AG04449 (cell line): Measurements from ENCODE around the gene DPP9.
"Not testable (repeated sequence)": the region's sequence is repeated elsewhere in the genome, so short reads cannot be mapped to it uniquely, and the experiment has no call there.

Experiments
- CTCF ChIA-PET: fragments of 350-600 bp; formaldehyde crosslinking; extraction: SDS; loops from one replicate; lab custom pipeline; 2021; ENCODE audit warnings: antibody characterized with exemption; lab: Yijun Ruan, JAX
- POLR2A ChIA-PET: fragments of 400-600, 350-600 bp; formaldehyde crosslinking; extraction: SDS; loops from one replicate; lab custom pipeline; 2020; ENCODE audit warnings: antibody characterized with exemption, inconsistent platforms; lab: Yijun Ruan, JAX
- DNase-seq: peaks from one replicate; pipeline ENCODE4 v3.0.0-alpha.2; 2010; ENCODE audit warnings: low read depth, low spot score
- H3K4me3 ChIP-seq: 2 replicates; pipeline ENCODE4 v1.5.1; 2011; ENCODE audit warnings: low read depth, mild to moderate bottlenecking, control low read depth, low read length
- CTCF ChIP-seq: IDR thresholded peaks from one replicate; pipeline ENCODE4 v1.5.1; 2011; ENCODE audit warnings: mild to moderate bottlenecking, moderate library complexity, low read length, control low read depth, inconsistent platforms; ENCODE audit not compliant: insufficient read depth; ENCODE audit errors: missing control alignments

DPP9 gene

DNA sequence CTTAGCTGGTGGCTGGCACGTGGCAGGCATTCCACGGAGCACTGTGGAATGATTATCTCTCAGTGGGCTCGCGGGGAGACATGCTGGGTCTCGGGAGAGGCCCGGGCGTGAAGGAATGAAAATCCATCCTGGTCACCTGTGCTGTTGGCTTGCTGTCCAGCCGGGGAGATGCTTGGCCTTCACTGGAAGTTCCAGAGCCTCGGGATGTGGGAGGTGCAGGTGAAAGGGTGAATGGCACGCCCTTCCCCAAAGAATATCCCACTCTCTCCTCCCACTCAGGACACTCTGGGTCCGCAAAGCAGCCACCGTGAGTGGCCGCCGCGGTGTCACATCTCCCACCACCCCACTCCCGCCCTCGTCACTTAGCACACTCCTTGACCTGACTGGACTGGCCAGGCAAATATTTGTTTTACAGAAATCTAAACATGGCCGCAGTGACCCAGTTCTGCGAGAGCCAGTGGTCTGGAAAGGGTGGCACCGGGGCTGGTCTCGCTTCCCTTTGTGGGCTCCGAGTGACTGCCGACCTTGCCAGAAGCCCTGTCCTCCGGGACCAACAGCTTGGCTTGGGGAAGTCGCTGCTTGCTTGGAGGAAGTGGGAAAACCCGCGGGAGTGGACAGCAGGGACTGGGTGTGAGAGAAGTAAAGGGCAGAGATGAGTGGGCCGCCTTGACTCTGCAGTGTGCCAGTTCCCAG lies 8.0 kb downstream of the DPP9 start:
- DNase-seq: no peak
- no peak overlapping the region for H3K4me3 ChIP-seq
- ChIA-PET POLR2A (no interaction called here), CTCF (interaction anchor here (1.2 to 1.3 kb wide), 2 partner anchors 80 to 89 kb away, joined by 3 read pairs; no protein-coding TSS in a partner anchor)
- no peak for TF ChIP-seq CTCF

DNA sequence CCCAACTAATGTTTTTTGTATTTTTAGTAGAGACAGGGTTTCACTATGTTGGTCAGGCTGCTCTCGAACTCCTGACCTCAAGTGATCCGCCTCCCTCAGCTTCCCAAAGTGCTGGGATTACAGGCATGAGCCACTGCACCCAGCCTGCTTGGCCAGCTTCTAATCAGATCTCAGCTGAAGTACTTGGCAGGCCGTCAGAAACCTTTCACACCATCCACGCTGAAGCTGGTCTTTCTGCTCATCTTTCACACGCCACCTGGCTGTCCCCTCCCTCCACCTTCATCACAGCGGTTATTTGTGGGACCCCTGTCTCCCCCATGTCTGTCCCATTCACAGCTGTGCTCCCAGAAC lies 8.5 kb downstream of the DPP9 start:
- POLR2A ChIA-PET, H3K4me3 ChIP-seq, DNase-seq: not testable (repeated sequence)
- CTCF ChIA-PET: interaction anchor here (1.2 to 1.3 kb wide), 2 partner anchors 79 to 89 kb away, joined by 3 read pairs; no protein-coding TSS in a partner anchor

- POLR2A ChIA-PET: interaction anchor here (1.0 kb wide), 1 partner anchor 10 kb away, joined by 6 read pairs; the partner anchor contains the start of gene DPP9
- no peak overlapping the region for H3K4me3 ChIP-seq
- CTCF ChIA-PET: interaction anchor here (1.0 kb wide), 1 partner anchor 9 kb away, joined by 4 read pairs; no protein-coding TSS in a partner anchor
- TF ChIP-seq CTCF: no peak
- DNase-seq: no peak
These were observed 9.6 kb downstream of the DPP9 start for GRCh38 chr19:4714016-4714415.

- ChIA-PET POLR2A (interaction anchor here (0.6 to 1.0 kb wide), 2 partner anchors 11 to 294 kb away, joined by 3 to 6 read pairs; partner anchors contain the start of gene DPP9), CTCF (interaction anchor here (1.0 kb wide), 1 partner anchor 9 kb away, joined by 4 read pairs; no protein-coding TSS in a partner anchor)
- no peak for TF ChIP-seq CTCF
- peak; percentile 33 for DNase-seq
- H3K4me3 ChIP-seq: no peak overlapping the region
These were observed 10.2 kb downstream of the DPP9 start for GRCh38 chr19:4713384-4713951.

- no peak for TF ChIP-seq CTCF
- no peak overlapping the region for H3K4me3 ChIP-seq
- CTCF ChIA-PET: interaction anchor here (0.6 to 1.6 kb wide), 3 partner anchors 10 to 90 kb away, joined by 3 to 5 read pairs (median 4); partner anchors contain the start of gene FEM1A
- DNase-seq: no peak
- POLR2A ChIA-PET: interaction anchor here (0.6 to 1.0 kb wide), 2 partner anchors 12 to 293 kb away, joined by 3 to 6 read pairs; partner anchors contain the start of gene DPP9
These were observed 10.9 kb downstream of the DPP9 start for GRCh38 chr19:4712771-4713170.

- no peak overlapping the region for H3K4me3 ChIP-seq
- DNase-seq: no peak
- no peak for TF ChIP-seq CTCF
- POLR2A ChIA-PET: no interaction called here
- CTCF ChIA-PET: interaction anchor here (1.0 to 1.6 kb wide), 2 partner anchors 80 to 93 kb away, joined by 3 to 5 read pairs; partner anchors contain the start of gene FEM1A
These were observed 12.4 kb downstream of the DPP9 start for GRCh38 chr19:4711211-4711610.
